ENCODE data around the gene NAALADL1.

DNA sequence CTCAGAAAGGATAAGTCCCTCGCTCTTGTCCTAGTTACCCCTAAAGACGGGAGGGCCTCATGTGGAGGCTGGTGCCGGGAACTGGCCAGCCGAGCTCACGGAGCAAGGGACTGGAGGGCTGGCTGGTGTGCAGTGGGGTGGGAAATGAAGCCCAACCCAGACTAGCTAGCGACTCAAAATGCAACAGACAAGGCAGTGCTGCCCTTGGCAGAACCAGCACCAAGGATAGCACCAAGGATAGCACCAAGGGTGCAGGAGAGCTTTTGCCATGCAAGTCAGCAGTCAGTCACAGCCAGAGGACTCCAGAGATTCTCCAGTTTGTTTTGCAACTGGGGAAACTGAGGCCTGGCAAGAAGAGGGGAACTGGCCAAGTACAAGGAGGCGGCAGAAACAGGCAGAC lies 55.1 kb downstream of the NAALADL1 start:
- no peak for TF ChIP-seq POLR2AphosphoS5 (IDR thresholded peaks at IDR 0.05; ENCODE audit: low read depth, low read length)
- TF ChIP-seq CTCF (IDR thresholded peaks at IDR 0.05), result no peak
- no peak for TF ChIP-seq TCF7L2 (IDR thresholded peaks at IDR 0.05; ENCODE audit: low read depth, low read length)
- peak; percentile 89 to 93 for TF ChIP-seq REST (IDR thresholded peaks at IDR 0.05; ENCODE audit: insufficient read depth in 1 of 2, low read depth in 2 of 2, low read length in 1 of 2)
